GM12891 (cell line): ENCODE measurements around the gene UBE2E1.

ENCODE experiments used
- PAX5 ChIP-seq: IDR thresholded peaks from 2 replicates; pipeline ENCODE4 v1.6.1; 2011; ENCODE audit warnings: low read length, moderate library complexity, mild to moderate bottlenecking; ENCODE audit not compliant: insufficient read depth, severe bottlenecking
- POLR2A ChIP-seq: IDR thresholded peaks from 2 replicates; pipeline ENCODE4 v1.6.1; 2011; ENCODE audit warnings: low read depth, low read length, control low read depth
- POLR2AphosphoS5 ChIP-seq: IDR thresholded peaks from 2 replicates; pipeline ENCODE4 v1.6.1; 2011; ENCODE audit warnings: low read depth, low read length, control low read depth
- POU2F2 ChIP-seq: IDR thresholded peaks from 2 replicates; pipeline ENCODE4 v1.6.1; 2011; ENCODE audit warnings: low read depth, mild to moderate bottlenecking, control low read depth, low read length, moderate library complexity
- SPI1 ChIP-seq: IDR thresholded peaks from 2 replicates; pipeline ENCODE4 v1.6.1; 2011; ENCODE audit warnings: low read depth, low read length, control low read depth
- TAF1 ChIP-seq: IDR thresholded peaks from 2 replicates; pipeline ENCODE4 v1.6.1; 2011; ENCODE audit warnings: low read depth, low read length, control low read depth

DNA sequence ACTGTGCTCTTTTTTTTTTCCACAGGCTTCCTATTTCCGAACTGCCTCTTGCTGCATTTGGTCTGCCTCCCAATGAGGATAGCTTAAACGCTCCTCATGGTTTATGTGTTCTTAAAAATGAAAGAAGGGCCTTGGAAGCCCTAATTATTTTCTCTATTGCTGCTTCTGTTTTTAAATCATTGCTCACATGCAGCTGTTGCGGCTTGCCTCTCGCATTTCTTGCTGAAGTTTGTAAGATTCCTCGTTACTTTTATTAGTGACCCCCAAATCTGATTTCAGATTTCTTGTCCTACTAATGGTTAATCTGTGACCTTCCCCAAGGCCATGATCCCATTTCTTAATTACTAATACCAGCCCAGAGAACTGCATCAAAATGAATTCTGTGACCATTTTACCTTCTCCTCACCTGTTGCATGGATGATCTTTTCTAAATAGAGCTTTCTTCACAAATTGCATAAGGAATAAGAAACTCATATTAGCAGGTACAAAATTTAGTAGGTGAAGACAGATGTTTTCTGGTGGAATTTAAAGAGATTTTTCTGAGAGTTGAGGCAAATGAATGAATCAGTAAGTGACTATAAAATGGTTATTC lies 1.8 kb downstream of the UBE2E1 start:
- no peak for TF ChIP-seq POLR2A
- TF ChIP-seq TAF1: no peak
- no peak for TF ChIP-seq POLR2AphosphoS5
- TF ChIP-seq POU2F2: no peak
- TF ChIP-seq PAX5: no peak
- no peak for TF ChIP-seq SPI1
